MV-4-11 (cell line): ENCODE data around the gene TGFBRAP1.
"Not testable (repeated sequence)": the region's sequence is repeated elsewhere in the genome, so short reads cannot be mapped to it uniquely, and the experiment has no call there.

Experiments used
- DNase-seq: peaks from one replicate; lab custom pipeline; 2025; lab: John Stamatoyannopoulos, UW

Gene TGFBRAP1

GRCh38 chr2:105274046-105274445, 55.5 kb downstream of the TGFBRAP1 start:
- no peak for DNase-seq

- DNase-seq = peak; percentile 5
These were observed 57.4 kb downstream of the TGFBRAP1 start for GRCh38 chr2:105272176-105272575.

GRCh38 chr2:105271393-105272045, 58.0 kb downstream of the TGFBRAP1 start:
- no peak for DNase-seq

GRCh38 chr2:105269426-105269825, 60.1 kb downstream of the TGFBRAP1 start:
- DNase-seq = no peak

- DNase-seq = no peak
These were observed 66.9 kb downstream of the TGFBRAP1 start for GRCh38 chr2:105262651-105263091.

DNA sequence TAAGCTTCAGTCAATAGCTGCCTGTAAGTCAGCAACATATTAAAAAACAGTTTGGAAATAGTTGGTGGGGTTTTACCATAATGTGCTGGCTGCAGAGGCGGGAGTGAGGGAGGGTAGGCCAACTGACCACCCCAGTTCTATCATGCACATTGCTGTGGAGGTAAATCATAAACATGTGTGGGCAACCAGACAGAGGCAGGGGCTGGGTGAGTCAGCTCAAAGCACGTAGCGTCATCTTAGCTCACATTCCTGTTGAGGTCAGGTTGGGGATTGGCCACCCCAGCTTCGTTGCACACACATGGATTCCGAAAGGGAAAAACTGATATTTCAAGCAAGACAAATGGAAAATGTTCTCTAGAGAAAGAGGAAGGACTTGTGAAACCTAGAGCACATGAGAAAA, 68.5 kb downstream of the TGFBRAP1 start:
- DNase-seq = peak; percentile 81

DNA sequence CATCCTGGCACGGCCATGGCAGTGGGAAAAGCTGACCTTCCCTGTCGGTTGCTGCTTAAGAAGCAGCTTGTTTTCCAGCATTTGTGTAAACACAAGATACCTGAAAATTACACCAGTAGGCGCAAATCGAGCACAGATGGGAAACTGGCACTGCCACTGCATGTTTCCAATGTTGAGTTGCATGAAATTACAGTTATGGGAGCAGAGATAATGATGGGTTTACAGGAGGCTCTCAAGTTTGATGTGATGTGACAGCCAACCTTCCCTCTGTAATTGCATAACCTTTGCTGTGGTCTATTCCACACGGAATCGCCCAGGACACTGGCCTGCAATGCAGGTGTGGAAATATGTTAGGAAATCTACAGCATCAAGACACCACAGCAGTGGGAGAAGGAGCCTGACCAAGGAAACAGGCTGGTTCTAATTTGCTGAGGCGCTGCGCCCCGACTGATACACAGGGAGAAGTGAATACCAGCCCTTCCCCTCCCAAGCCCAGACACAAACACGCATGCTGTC, 70.6 kb downstream of the TGFBRAP1 start:
- DNase-seq = no peak

- no peak for DNase-seq
These were observed 71.6 kb downstream of the TGFBRAP1 start for GRCh38 chr2:105257981-105258380.

GRCh38 chr2:105256431-105257047, 73.0 kb downstream of the TGFBRAP1 start:
- no peak for DNase-seq

DNA sequence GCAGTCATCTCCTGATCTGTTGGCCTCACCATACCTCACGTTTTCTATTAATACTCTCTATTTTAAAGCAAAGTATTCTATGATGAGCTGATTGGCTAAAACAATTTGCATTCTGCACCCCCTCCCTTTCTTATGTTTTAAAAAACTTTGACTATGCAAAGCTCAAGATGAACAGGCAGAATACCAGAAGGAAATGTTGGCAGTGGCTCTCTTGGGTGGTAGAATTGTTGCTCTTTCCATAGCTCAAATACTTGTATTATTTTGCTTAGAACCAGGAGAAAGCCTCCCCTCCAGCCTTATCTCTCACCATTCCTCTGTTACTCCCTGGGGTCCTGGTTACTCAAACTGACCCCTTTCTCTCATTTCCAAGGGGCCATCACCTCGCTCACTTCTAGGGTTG, 73.6 kb downstream of the TGFBRAP1 start:
- no peak for DNase-seq

- DNase-seq = peak; percentile 65
These were observed 74.9 kb downstream of the TGFBRAP1 start for GRCh38 chr2:105254531-105255210.

DNA sequence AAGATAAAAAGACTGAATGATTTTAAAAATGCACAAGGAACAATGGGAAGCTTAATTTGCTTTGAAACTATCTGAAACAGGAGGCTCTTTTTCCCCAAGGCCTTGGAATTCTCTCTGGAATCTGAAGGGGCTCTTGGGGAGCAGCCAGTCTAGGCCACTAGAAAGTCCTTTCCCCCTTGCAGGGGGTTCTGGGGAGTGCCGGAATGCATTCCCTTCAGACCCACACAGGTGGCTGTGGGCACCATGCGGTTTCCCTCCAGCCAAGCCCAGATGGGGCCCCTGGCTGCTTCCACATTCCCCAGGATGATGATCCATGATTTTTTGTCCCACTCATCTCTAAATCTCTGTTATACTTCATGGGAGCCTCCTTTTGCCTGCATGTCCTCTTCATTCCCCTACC, 77.3 kb downstream of the TGFBRAP1 start:
- no peak for DNase-seq

DNA sequence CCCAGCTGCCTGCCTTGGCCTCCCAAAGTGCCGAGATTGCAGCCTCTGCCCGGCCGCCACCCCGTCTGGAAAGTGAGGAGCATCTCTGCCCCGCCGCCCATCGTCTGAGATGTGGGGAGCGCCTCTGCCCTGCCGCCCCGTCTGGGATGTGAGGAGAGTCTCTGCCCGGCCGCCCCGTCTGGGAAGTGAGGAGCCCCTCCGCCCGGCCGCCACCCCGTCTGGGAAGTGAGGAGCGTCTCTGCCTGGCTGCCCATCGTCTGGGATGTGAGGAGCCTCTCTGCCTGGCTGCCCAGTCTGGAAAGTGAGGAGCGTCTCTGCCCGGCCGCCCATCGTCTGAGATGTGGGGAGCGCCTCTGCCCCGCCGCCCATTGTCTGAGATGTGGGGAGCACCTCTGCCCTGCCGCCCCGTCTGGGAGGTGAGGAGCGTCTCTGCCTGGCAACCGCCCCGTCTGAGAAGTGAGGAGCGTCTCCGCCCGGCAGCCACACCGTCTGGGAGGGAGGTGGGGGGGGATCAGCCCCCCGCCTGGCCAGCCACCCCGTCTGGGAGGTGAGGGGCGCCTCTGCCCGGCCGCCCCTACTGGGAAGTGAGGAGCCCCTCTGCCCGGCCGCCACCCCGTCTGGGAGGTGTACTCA, 78.4 kb downstream of the TGFBRAP1 start:
- DNase-seq = not testable (repeated sequence)

- no peak for DNase-seq
These were observed 79.6 kb downstream of the TGFBRAP1 start for GRCh38 chr2:105249891-105250290.

DNA sequence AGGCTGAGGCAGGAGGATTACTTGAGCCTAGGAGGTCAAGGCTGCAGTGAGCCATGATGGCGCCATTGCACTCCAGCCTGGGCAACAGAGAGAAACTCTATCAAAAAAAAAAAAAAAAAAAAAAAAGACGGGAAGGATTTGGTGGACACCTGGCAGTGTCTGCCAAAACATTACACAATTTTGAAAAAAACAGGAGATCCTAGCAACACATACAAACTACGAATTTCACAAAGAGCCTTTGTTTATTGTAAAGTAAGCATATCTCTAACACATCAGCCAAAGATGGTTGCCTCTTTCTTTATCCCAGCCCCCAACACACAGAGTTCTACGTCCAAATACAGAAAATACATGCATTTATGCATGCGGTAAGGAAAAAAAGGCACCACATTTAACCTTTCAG, 80.4 kb downstream of the TGFBRAP1 start:
- no peak for DNase-seq

DNA sequence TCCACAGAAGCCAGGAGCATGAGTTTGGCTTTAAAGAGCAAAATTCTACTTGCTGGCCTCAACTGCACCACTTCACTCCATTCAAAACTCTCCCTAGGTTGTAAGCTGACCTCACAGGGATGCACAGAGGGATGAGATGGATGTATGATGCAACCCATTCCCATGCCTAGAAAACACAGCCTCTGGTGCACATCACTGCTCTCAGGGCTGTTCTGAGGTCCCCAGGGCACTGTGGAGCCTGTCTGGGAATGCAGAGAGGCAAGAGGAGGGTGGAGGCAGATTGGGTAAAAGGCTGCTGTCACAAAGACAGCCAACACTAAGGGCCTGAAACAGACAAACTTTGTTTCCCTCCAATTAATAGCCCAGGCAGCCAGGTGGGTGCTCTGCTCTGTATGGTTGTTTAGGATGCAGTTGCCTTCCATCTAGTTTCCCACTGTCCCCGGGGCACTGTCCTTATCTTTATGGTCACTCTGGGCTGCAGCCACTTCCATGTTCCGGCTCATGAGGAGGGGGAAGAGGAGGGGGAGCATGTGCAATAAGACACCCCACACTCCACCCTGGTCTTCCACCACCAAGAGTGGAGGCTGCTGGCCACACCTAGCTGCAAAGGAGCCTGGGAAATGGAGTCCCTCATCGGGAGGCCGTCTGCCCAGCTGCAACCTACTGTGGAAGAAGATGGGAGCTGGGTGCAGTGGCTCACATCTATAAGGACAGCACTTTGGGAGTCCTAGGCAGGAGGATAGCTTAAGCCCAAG, 81.0 kb downstream of the TGFBRAP1 start:
- no peak for DNase-seq

DNA sequence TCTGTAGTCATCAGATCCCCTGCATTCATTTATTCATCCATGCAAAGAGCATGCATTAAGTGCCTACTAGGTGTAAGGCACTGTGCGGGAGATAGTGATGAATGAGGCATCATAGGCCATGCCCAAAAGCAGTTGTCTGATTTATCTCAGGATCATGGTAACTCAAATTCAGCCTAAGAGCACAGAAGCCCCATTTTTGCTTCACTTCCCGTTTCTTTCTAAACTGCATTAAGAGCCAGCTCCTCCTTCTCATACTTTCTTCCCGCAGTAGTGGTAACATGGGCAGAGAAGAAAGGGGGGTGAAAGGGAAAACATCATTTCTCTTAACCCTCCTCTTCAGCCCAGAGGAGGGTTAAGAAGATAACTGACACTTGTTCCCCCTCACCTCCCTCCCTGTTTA, 85.1 kb downstream of the TGFBRAP1 start:
- DNase-seq = peak; percentile 83

DNA sequence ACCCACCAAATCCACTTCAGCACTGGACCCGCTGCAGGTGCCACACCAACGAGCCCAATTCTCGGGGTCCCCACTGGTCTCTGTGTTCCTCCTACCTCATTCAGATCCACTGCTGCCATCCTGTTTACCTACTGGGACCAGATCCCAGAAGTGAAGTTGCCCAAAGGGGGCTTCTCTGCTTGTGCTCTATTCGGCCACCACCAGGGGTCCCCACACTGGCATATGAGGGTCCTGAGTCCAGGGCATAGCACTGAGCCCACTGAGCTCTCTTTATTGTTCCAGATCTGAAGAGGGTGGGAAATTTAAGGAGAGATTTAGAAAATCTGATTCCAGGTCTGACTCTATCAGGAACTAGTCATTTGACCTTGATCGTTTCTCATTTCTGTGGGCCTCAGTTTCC, 85.6 kb downstream of the TGFBRAP1 start:
- DNase-seq = no peak

DNA sequence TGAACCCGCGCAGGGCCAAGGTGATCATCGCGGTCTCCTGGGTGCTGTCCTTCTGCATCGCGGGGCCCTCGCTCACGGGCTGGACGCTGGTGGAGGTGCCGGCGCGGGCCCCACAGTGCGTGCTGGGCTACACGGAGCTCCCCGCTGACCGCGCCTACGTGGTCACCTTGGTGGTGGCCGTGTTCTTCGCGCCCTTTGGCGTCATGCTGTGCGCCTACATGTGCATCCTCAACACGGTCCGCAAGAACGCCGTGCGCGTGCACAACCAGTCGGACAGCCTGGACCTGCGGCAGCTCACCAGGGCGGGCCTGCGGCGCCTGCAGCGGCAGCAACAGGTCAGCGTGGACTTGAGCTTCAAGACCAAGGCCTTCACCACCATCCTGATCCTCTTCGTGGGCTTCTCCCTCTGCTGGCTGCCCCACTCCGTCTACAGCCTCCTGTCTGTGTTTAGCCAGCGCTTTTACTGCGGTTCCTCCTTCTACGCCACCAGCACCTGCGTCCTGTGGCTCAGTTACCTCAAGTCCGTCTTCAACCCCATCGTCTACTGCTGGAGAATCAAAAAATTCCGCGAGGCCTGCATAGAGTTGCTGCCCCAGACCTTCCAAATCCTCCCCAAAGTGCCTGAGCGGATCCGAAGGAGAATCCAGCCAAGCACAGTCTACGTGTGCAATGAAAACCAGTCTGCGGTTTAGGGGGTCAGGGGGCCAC, 87.1 kb downstream of the TGFBRAP1 start:
- no peak for DNase-seq

DNA sequence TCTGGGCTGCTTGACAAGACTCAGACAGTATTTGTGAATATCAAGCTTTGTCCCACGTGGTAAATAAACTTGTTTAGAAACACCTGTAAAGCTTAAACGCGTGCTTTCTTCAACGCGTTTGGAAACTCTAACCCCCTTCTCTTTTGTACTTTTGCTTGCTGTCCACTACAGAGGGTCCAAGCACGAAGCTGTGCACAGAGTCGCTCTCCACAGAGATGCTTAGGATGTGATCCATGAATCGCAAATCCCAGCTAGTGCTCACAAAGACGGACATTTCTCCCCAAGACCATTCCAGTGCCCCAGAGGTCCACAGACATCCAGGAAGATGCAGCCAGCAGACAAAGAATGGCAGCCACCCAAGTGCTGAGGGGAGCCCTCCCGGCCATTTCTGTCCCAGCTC, 88.1 kb downstream of the TGFBRAP1 start, which contains the start of gene GPR45:
TSS of gene GPR45 (plus strand) at position 301 of the 400 bp plus-strand sequence. CDS start 116 bp downstream, outside the sequence.
- no peak for DNase-seq

- no peak for DNase-seq
These were observed 89.6 kb downstream of the TGFBRAP1 start for GRCh38 chr2:105239924-105240323.
